Body of pancreas (tissue), 4 donors: ENCODE data around the gene ID2. TPM values are rescaled to one million over a fixed set of nuclear protein-coding genes. Genes with fewer than 3 reads are reported as not detected.

ENCODE experiments used
- ATAC-seq: fragments of 150-250 bp; one replicate; pipeline ENCODE4 v1.9.1; 2016
- DNase-seq, 4 donors: peaks; one replicate each; pipeline ENCODE4 v3.0.0-alpha.2; 2019
- H3K27ac ChIP-seq, 4 donors: fragments of 200-600 bp; sonication (generic); 1 replicate in 3 of 4; 2 replicates in 1 of 4; pipeline versions ENCODE4 v1.5.1 to v1.6.1; 2016 to 2019; ENCODE audit warnings: mild to moderate bottlenecking in 1 of 4, mixed read lengths in 1 of 4, moderate library complexity in 1 of 4
- H3K27me3 ChIP-seq, 2 donors: fragments of 200-600 bp; sonication (generic); one replicate each; pipeline ENCODE4 v1.6.0; 2016; ENCODE audit warnings: mild to moderate bottlenecking in 1 of 2
- H3K36me3 ChIP-seq, 2 donors: fragments of 200-600 bp; sonication (generic); replicated peaks in 1 of 2; 2 replicates each; pipeline ENCODE4 v1.5.1; 2016; ENCODE audit warnings: low read depth in 2 of 2; ENCODE audit not compliant: insufficient read depth in 1 of 2
- H3K4me1 ChIP-seq: fragments of 200-600 bp; sonication (generic); one replicate; pipeline ENCODE4 v1.6.0; 2016
- H3K4me3 ChIP-seq, 2 donors: fragments of 200-600 bp; sonication (generic); 1 replicate in 1 of 2; 2 replicates in 1 of 2; pipeline ENCODE4 v1.5.1; 2016 to 2019
- H3K9me3 ChIP-seq, 3 donors: fragments of 200-600 bp; sonication (generic); 1 replicate in 2 of 3; 2 replicates in 1 of 3; pipeline ENCODE4 v1.5.1; 2016
- CTCF ChIP-seq, 7 experiments: fragments of 450-650 bp in 4 of 7; fragments of 200-600 bp in 3 of 7; sonication (generic) in 3 of 7; IDR thresholded peaks; one replicate each; pipeline ENCODE4 v1.5.1; 2016 to 2019; ENCODE audit warnings: antibody characterized with exemption in 7 of 7
- POLR2A ChIP-seq, 3 donors: fragments of 450-650 bp; IDR thresholded peaks; one replicate each; pipeline ENCODE4 v1.6.1; 2016; ENCODE audit warnings: antibody characterized with exemption in 3 of 3, mild to moderate bottlenecking in 2 of 3
- WGBS, 2 donors: methylation state at CpG; one replicate each; pipeline ENCODE4 v1.1.5; 2017; 5-methylcytosine and 5-hydroxymethylcytosine counted together
- intact Hi-C: fragments of 100-400 bp; cut with DNase I; formaldehyde crosslinking; loops from one replicate; pipeline ENCODE4 v1.15.1; 2023
- total RNA-seq, 2 donors: library from RNA; depleted of rRNA; stranded (reverse); fragments of >200 nt; gene quantifications; one replicate each; pipeline ENCODE4 v1.1.0, GENCODE V29; 2016

The ID2 gene
- total RNA-seq, 2 donors from 2014 or later = 50.3 to 157 TPM

- H3K9me3 ChIP-seq = no peaks in the 10 kb centered on the region
- intact Hi-C loops = no loop called here
- 89 to 90% methylated on average over 5 of the region's 5 CpGs for WGBS, 2 donors
- ATAC-seq (no peak), DNase-seq (no peak)
- H3K27me3 ChIP-seq = no peaks in the 10 kb centered on the region
- H3K4me3 ChIP-seq = no peak overlapping the region
- no peaks in the 10 kb centered on the region for H3K36me3 ChIP-seq
- no peak overlapping the region for H3K27ac ChIP-seq
- H3K4me1 ChIP-seq = no peaks in the 10 kb centered on the region
- TF ChIP-seq CTCF (IDR thresholded peaks at IDR 0.05) (no peak), POLR2A (IDR thresholded peaks at IDR 0.05) (no peak)
These were observed 25.7 kb upstream of the ID2 start for GRCh38 chr2:8656160-8656641.

GRCh38 chr2:8656811-8657210 lies 25.0 kb upstream of the ID2 start:
- WGBS, 2 donors = 75 to 82% methylated on average over 4 of the region's 4 CpGs
- Histone ChIP-seq H3K4me1 (no peaks in the 10 kb centered on the region), H3K9me3 (no peaks in the 10 kb centered on the region), H3K27me3 (no peaks in the 10 kb centered on the region), H3K36me3 (no peaks in the 10 kb centered on the region), H3K27ac (no peak overlapping the region), H3K4me3 (no peak overlapping the region)
- ATAC-seq = no peak
- intact Hi-C loops = no loop called here
- TF ChIP-seq CTCF (IDR thresholded peaks at IDR 0.05) (no peak), POLR2A (IDR thresholded peaks at IDR 0.05) (no peak)
- no peak for DNase-seq

GRCh38 chr2:8657423-8658062 lies 24.3 kb upstream of the ID2 start:
- intact Hi-C loops = no loop called here
- 77 to 79% methylated on average over 17 of the region's 17 CpGs for WGBS, 2 donors
- no peak overlapping the region for H3K27ac ChIP-seq
- H3K4me1 ChIP-seq = no peaks in the 10 kb centered on the region
- no peak for ATAC-seq
- H3K9me3 ChIP-seq = no peaks in the 10 kb centered on the region
- TF ChIP-seq CTCF (IDR thresholded peaks at IDR 0.05) (no peak), POLR2A (IDR thresholded peaks at IDR 0.05) (no peak)
- no peak for DNase-seq
- no peaks in the 10 kb centered on the region for H3K27me3 ChIP-seq
- no peak overlapping the region for H3K4me3 ChIP-seq
- H3K36me3 ChIP-seq = no peaks in the 10 kb centered on the region

- Histone ChIP-seq H3K27ac (no peak overlapping the region), H3K36me3 (no peaks in the 10 kb centered on the region), H3K27me3 (no peaks in the 10 kb centered on the region), H3K4me3 (no peak overlapping the region), H3K9me3 (no peaks in the 10 kb centered on the region), H3K4me1 (no peaks in the 10 kb centered on the region)
- intact Hi-C loops = no loop called here
- TF ChIP-seq CTCF (IDR thresholded peaks at IDR 0.05) (no peak), POLR2A (IDR thresholded peaks at IDR 0.05) (no peak)
- DNase-seq (no peak), ATAC-seq (no peak)
- WGBS, 2 donors = 85% methylated on average over 22 of the region's 22 CpGs
These were observed 23.6 kb upstream of the ID2 start for GRCh38 chr2:8658064-8658862.
